Lung (tissue), 12 donors: Measurements from ENCODE around the gene FRK. TPM values are rescaled to one million over a fixed set of nuclear protein-coding genes. Genes with fewer than 3 reads are reported as not detected.

Experiments used
- ATAC-seq: fragments of 200-7000 bp; cut with Tn5 transposase; one replicate; pipeline ENCODE4 v1.9.1; 2020; ENCODE audit warnings: moderate number of reproducible peaks; ENCODE audit not compliant: insufficient read depth, low FRiP score
- DNase-seq, 3 donors: peaks; one replicate each; pipeline ENCODE4 v3.0.0-alpha.2; 2013 to 2017
- H3K27ac ChIP-seq, 2 donors: one replicate each; pipeline ENCODE4 v1.5.1; 2013; ENCODE audit warnings: mild to moderate bottlenecking in 2 of 2, moderate library complexity in 2 of 2, control low read depth in 1 of 2, inconsistent platforms in 1 of 2, low read depth in 1 of 2, low read length in 1 of 2
- H3K27me3 ChIP-seq, 3 donors: one replicate each; pipeline ENCODE4 v1.5.1; 2013; ENCODE audit warnings: low read length in 2 of 3; ENCODE audit not compliant: control insufficient read depth in 3 of 3, insufficient read depth in 3 of 3
- H3K36me3 ChIP-seq, 4 donors: one replicate each; pipeline ENCODE4 v1.5.1; 2013; ENCODE audit warnings: low read length in 4 of 4, mild to moderate bottlenecking in 1 of 4, moderate library complexity in 1 of 4; ENCODE audit not compliant: control insufficient read depth in 4 of 4, insufficient read depth in 4 of 4
- H3K4me1 ChIP-seq, 5 donors: one replicate each; pipeline ENCODE4 v1.5.1; 2013; ENCODE audit warnings: low read length in 5 of 5, mild to moderate bottlenecking in 2 of 5, moderate library complexity in 1 of 5; ENCODE audit not compliant: control insufficient read depth in 5 of 5, insufficient read depth in 5 of 5
- H3K4me3 ChIP-seq: one replicate; pipeline ENCODE4 v1.5.1; 2013; ENCODE audit warnings: mild to moderate bottlenecking, control low read depth, moderate library complexity
- H3K9ac ChIP-seq, 2 donors: one replicate each; pipeline ENCODE4 v1.5.1; 2013; ENCODE audit warnings: low read length in 2 of 2, control low read depth in 1 of 2; ENCODE audit not compliant: insufficient read depth in 1 of 2
- H3K9me3 ChIP-seq, 4 donors: one replicate each; pipeline ENCODE4 v1.5.1; 2013; ENCODE audit warnings: low read length in 3 of 4, mild to moderate bottlenecking in 1 of 4, moderate library complexity in 1 of 4; ENCODE audit not compliant: control insufficient read depth in 4 of 4, insufficient read depth in 3 of 4
- CTCF ChIP-seq: IDR thresholded peaks from 2 replicates; pipeline ENCODE4 v1.5.1; 2012; ENCODE audit warnings: mild to moderate bottlenecking; ENCODE audit errors: control extremely low read depth, extremely low read depth
- WGBS, 2 donors: extraction: QIAGEN DNeasy Blood & Tissue Kit; methylation state at CpG; one replicate each; pipeline ENCODE4 v1.1.7; 2013; 5-methylcytosine and 5-hydroxymethylcytosine counted together
- polyA plus RNA-seq, 2 donors: library from polyadenylated mRNA; stranded (reverse); fragments of 200-250 nt; gene quantifications; one replicate each; pipeline ENCODE4 v1.2.1, GENCODE V29; 2013
- total RNA-seq, 2 donors: library from RNA; depleted of rRNA in 1 of 2; stranded (reverse); fragments of >200 nt in 1 of 2; gene quantifications; one replicate each; pipeline ENCODE4 v1.2.1, GENCODE V29; 2014 to 2021
- donor health status: control.
- donor health status: control.
- donor health status: Bipolar disorder and iron deficiency.
- donor health status: healthy.
- donor health status: DM: yes; HTN: yes; CAD: no.

The FRK gene
- total and polyA plus RNA-seq, 4 donors = 1.2 to 18.3 (median 5.1) TPM

GRCh38 chr6:116073765-116074440 is 13.2 kb upstream of the FRK start:
- no peak overlapping the region for H3K27ac ChIP-seq
- H3K27me3 ChIP-seq = no peaks in the 10 kb centered on the region
- no peaks in the 10 kb centered on the region for H3K36me3 ChIP-seq
- H3K4me3 ChIP-seq = no peak overlapping the region
- DNase-seq = no peak
- H3K4me1 ChIP-seq = peaks cover 0 to 14% (median 4%) of the 10 kb centered on the region in 5 donors
- no peaks in the 10 kb centered on the region for H3K9me3 ChIP-seq
- no peak overlapping the region for H3K9ac ChIP-seq
- peak; percentile 47 for ATAC-seq
- WGBS, 2 donors = 80 to 93% methylated on average over 2 of the region's 2 CpGs
- no peak for TF ChIP-seq CTCF

GRCh38 chr6:116072368-116072767 is 11.7 kb upstream of the FRK start:
- Histone ChIP-seq H3K36me3 (no peaks in the 10 kb centered on the region), H3K27me3 (no peaks in the 10 kb centered on the region), H3K4me1 (peaks cover 0 to 14% (median 4%) of the 10 kb centered on the region in 5 donors), H3K4me3 (no peak overlapping the region), H3K9ac (no peak overlapping the region), H3K9me3 (no peaks in the 10 kb centered on the region), H3K27ac (no peak overlapping the region)
- TF ChIP-seq CTCF = no peak
- WGBS, 2 donors = 8 to 11% methylated on average over 1 of the region's 1 CpG
- ATAC-seq (no peak), DNase-seq (peak in 1 of 3 donors; percentile 40)

GRCh38 chr6:116070616-116071389 is 10.1 kb upstream of the FRK start:
- no peaks in the 10 kb centered on the region for H3K36me3 ChIP-seq
- no peaks in the 10 kb centered on the region for H3K27me3 ChIP-seq
- H3K9ac ChIP-seq = no peak overlapping the region
- WGBS, 2 donors = 63 to 87% methylated on average over 2 of the region's 2 CpGs
- no peaks in the 10 kb centered on the region for H3K9me3 ChIP-seq
- H3K4me3 ChIP-seq = no peak overlapping the region
- peaks cover 0 to 14% (median 4%) of the 10 kb centered on the region in 5 donors for H3K4me1 ChIP-seq
- ATAC-seq (no peak), DNase-seq (peak in 2 of 3 donors; percentile 75 to 81)
- H3K27ac ChIP-seq = no peak overlapping the region
- no peak for TF ChIP-seq CTCF
